Parathyroid adenoma (tissue), 2 donors: Measurements from ENCODE around the gene OR13C9.

Source experiments
- H2AFZ ChIP-seq: fragments of 300-600 bp; sonication (generic); one replicate; pipeline ENCODE4 v1.7.0; 2017; ENCODE audit warnings: antibody characterized with exemption, mild to moderate bottlenecking
- H3K27ac ChIP-seq: fragments of 300-600 bp; sonication (generic); one replicate; pipeline ENCODE4 v1.7.0; 2017
- H3K27me3 ChIP-seq: fragments of 300-600 bp; sonication (generic); one replicate; pipeline ENCODE4 v1.7.0; 2017; ENCODE audit warnings: low read length; ENCODE audit not compliant: control insufficient read depth, insufficient read depth
- H3K36me3 ChIP-seq: fragments of 300-600 bp; sonication (generic); one replicate; pipeline ENCODE4 v1.7.0; 2017; ENCODE audit warnings: low read length; ENCODE audit not compliant: control insufficient read depth, insufficient read depth
- H3K4me1 ChIP-seq: fragments of 300-600 bp; sonication (generic); one replicate; pipeline ENCODE4 v1.7.0; 2017; ENCODE audit warnings: control low read depth
- H3K4me2 ChIP-seq: fragments of 300-600 bp; sonication (generic); one replicate; pipeline ENCODE4 v1.7.0; 2017; ENCODE audit warnings: low read length
- H3K4me3 ChIP-seq: fragments of 300-600 bp; sonication (generic); one replicate; pipeline ENCODE4 v1.7.0; 2017; ENCODE audit warnings: low read depth, low read length
- H3K79me2 ChIP-seq: fragments of 300-600 bp; sonication (generic); one replicate; pipeline ENCODE4 v1.7.0; 2017; ENCODE audit warnings: control low read depth
- H3K9ac ChIP-seq: fragments of 300-600 bp; sonication (generic); one replicate; pipeline ENCODE4 v1.7.0; 2017; ENCODE audit warnings: mild to moderate bottlenecking
- H3K9me3 ChIP-seq: fragments of 300-600 bp; sonication (generic); one replicate; pipeline ENCODE4 v1.7.0; 2017; ENCODE audit warnings: low read length; ENCODE audit not compliant: control insufficient read depth
- CTCF ChIP-seq: fragments of 300-600 bp; sonication (generic); IDR thresholded peaks from one replicate; pipeline ENCODE4 v1.7.0; 2017; ENCODE audit warnings: antibody characterized with exemption, mild to moderate bottlenecking
- donor health status: primary hyperparathyroidism.

OR13C9 gene

GRCh38 chr9:104577263-104577662 is 40.7 kb downstream of the OR13C9 start:
- no peaks in the 10 kb centered on the region for H3K4me1 ChIP-seq
- no peaks in the 10 kb centered on the region for H3K9me3 ChIP-seq
- no peak overlapping the region for H2AFZ ChIP-seq
- no peak overlapping the region for H3K9ac ChIP-seq
- TF ChIP-seq CTCF, result no peak
- no peak overlapping the region for H3K4me3 ChIP-seq
- H3K4me2 ChIP-seq, result no peak overlapping the region
- H3K36me3 ChIP-seq, result no peaks in the 10 kb centered on the region
- no peaks in the 10 kb centered on the region for H3K27me3 ChIP-seq
- H3K79me2 ChIP-seq, result no peaks in the 10 kb centered on the region
- H3K27ac ChIP-seq, result no peak overlapping the region

- H3K27ac ChIP-seq, result no peak overlapping the region
- no peaks in the 10 kb centered on the region for H3K79me2 ChIP-seq
- no peak overlapping the region for H3K9ac ChIP-seq
- H3K9me3 ChIP-seq, result no peaks in the 10 kb centered on the region
- no peak for TF ChIP-seq CTCF
- H3K4me1 ChIP-seq, result no peaks in the 10 kb centered on the region
- H3K4me2 ChIP-seq, result no peak overlapping the region
- no peaks in the 10 kb centered on the region for H3K27me3 ChIP-seq
- H2AFZ ChIP-seq, result no peak overlapping the region
- no peak overlapping the region for H3K4me3 ChIP-seq
- H3K36me3 ChIP-seq, result no peaks in the 10 kb centered on the region
Observed at GRCh38 chr9:104575456-104575855, 42.5 kb downstream of the OR13C9 start.

DNA sequence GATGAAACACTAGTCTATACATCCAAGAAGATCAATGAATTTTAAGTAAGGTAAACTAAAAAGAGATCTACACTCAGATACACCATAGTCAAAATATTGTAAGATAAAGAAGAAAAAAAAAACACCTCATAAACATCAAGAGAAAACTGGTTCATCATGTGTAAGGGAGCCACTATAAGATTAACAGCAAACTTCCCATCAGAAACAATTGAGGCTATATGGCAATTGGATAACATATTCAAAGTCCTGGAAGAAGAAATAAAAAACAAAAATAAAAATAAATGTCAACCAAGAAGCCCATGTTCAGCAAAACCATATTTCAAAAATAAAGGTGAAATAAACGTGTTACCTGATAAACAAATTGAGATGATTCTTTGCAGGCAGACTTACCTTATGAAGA is 45.4 kb downstream of the OR13C9 start:
- H3K9me3 ChIP-seq, result no peaks in the 10 kb centered on the region
- H3K4me3 ChIP-seq, result no peak overlapping the region
- H3K4me1 ChIP-seq, result no peaks in the 10 kb centered on the region
- no peaks in the 10 kb centered on the region for H3K27me3 ChIP-seq
- no peaks in the 10 kb centered on the region for H3K79me2 ChIP-seq
- TF ChIP-seq CTCF, result no peak
- no peaks in the 10 kb centered on the region for H3K36me3 ChIP-seq
- no peak overlapping the region for H2AFZ ChIP-seq
- no peak overlapping the region for H3K27ac ChIP-seq
- no peak overlapping the region for H3K9ac ChIP-seq
- no peak overlapping the region for H3K4me2 ChIP-seq

DNA sequence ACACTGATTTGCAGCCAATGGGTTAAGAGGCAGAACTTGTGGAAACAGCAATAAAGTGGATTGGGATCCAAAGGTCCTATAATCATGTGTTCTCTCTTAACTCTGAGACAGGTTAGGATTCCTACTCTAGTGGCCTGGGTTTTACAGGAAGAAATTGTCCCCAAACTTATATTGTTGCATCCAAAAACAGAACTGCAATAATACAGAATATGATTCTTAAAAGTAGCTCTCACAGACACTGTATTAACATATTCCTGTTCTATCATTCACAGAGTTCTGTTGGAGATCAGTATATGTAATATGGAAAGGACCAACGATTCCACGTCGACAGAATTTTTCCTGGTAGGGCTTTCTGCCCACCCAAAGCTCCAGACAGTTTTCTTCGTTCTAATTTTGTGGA is 49.1 kb downstream of the OR13C9 start, which contains the start of gene OR13C8:
TSS of gene OR13C8 (plus strand) at position 301 of the 400 bp plus-strand sequence. CDS start at position 301, 0 bp downstream.
- no peaks in the 10 kb centered on the region for H3K4me1 ChIP-seq
- no peaks in the 10 kb centered on the region for H3K79me2 ChIP-seq
- H3K4me2 ChIP-seq, result no peak within 1 kb of the TSS
- no peaks in the 10 kb centered on the region for H3K27me3 ChIP-seq
- TF ChIP-seq CTCF, result no peak
- no peaks in the 10 kb centered on the region for H3K9me3 ChIP-seq
- H3K36me3 ChIP-seq, result no peaks in the 10 kb centered on the region
- H2AFZ ChIP-seq, result no peak within 1 kb of the TSS
- no peak within 1 kb of the TSS for H3K27ac ChIP-seq
- H3K4me3 ChIP-seq, result no peak within 1 kb of the TSS
- no peak within 1 kb of the TSS for H3K9ac ChIP-seq
